ENCODE data around the gene SIRT5.

Gene SIRT5

GRCh38 chr6:13553646-13554045 lies 20.8 kb upstream of the SIRT5 start:
- no peak for DNase-seq (ENCODE audit: low read depth)

GRCh38 chr6:13554929-13555333 lies 19.5 kb upstream of the SIRT5 start:
- DNase-seq (ENCODE audit: low read depth): no peak

DNA sequence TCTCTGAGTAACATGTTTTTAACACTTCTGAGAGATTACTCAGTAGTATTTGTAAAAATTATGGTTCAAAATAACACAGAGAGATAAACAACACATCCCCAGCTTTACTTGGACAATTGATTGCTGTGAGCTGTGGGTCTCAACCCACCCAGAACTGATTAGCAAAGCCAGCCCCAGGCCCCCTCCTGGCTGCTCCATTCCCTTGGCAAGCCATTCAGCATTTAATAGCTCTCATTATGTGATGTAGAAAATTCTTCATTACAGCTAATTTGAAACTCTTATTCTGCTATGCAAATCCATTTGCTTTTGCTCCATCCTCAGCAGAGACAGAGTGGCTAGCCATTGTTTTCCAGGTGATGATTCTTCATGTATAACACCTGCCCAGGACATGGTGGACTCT lies 16.6 kb upstream of the SIRT5 start:
- DNase-seq (ENCODE audit: low read depth): no peak

GRCh38 chr6:13558718-13559117 lies 15.7 kb upstream of the SIRT5 start:
- no peak for DNase-seq (ENCODE audit: low read depth)

DNA sequence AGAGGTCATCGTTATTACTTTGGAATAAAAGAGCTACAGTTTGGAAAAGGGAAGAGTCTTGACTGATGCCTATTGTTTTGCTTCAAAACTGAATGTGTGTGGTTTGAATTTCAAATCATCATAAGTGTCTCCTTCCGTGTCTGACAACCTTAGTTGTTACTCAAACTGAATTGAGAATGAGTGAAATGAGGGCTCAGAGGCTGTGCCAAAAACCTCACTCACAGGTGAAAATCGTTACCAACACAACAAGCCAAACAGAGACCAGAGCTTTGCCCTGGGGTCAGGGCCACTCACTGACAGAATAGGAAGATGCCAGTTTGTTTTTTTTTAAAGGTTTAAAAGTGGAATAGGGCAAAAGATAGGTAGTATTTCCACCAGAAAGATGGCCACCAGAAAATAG lies 15.2 kb upstream of the SIRT5 start:
- no peak for DNase-seq (ENCODE audit: low read depth)

DNA sequence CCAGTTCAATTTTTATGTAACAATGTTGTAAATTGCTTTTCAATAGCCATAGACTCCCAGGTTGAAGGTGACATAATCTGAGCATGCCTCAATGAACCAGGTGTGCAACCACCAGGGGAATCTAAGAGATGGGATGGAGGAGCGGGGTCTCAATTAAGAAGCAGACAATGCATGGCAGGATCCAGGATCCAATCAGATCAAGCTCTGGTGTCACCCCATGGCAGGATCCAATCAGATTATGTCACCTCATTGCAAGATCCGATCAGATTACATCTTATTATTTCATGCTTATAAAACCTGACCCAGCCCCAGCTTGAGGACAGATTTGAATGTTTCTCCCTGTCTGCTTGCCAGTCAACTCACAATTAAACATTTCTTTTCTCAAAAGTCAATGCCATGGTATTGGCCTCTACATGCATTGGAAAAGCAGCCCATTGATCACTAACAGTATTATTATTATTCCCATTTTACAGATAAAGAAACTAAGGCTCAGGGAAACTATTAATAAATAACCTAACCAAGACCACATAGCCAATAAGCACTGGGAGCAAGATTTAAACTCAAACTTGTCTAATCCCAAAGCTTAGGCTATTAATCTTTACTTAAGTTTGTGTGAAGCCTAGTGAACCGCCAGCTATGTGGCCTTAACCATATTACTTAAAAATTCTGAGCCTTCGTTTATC lies 14.3 kb upstream of the SIRT5 start:
- DNase-seq (ENCODE audit: low read depth): no peak

DNA sequence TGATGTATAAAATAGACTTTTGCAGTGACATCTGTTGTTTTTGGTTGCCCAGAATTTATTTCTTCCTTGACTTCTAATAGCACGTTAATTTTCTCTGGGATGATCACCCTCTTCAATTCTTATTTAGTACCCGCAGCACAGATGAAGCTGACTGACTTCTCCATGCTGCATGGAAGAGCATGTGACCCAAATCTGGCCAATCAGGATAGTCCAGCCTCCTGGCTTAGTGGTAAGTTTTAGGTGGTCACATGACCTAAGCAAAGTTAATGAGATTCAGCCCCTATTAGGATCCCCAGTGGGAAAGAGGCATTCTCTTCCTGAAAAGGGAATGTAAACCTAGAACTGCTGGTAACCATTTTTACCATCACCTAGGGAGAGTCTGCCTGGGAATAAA lies 13.8 kb upstream of the SIRT5 start:
- no peak for DNase-seq (ENCODE audit: low read depth)

DNA sequence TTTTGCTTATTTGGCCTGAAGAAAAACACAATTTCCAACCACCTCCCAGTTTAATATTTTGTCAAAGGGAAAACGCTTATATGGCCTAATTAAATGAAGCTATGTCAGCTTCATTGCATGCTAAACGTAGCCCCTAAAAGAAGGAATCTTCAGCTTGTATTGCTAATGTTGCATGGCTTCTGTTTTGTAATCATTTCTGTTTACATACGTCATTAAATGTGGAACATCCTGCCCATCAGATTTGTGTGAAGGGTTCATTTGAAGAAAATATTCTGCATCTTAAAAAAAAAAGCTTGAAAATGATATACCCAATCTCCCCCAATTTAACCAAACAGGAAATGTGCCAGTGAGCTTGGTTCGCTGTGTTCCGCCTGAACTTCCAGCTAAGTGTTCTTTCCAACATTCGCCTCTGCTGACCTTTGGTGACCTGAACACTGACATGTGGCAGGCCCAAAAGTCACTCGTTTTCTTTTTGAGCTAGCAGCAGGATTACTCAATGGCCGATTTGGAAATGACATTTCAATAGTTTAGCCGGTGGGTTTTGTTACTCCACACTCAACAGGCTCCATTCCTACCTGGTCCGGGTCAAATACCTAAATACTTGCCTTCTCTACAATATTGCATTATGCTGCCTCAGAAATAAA lies 12.7 kb upstream of the SIRT5 start:
- no peak for DNase-seq (ENCODE audit: low read depth)

DNA sequence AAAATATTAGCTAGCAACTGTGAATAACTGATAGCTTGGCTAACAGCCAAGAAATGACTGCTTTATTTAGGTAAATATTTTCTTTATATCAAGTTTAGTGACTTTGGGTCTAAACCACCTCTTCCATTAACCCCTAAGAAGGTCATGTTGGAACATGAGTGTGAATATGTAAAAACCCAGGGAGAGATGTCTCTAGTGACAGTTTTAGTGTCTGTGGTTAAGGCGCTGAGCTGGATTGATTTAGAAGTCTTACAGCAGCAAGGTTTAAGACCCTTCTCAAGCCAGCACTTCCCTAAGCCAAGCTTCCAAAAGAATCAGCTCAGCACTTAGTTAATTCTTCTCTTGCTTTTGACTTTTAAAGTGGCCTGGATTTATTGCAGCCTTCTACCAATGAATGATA lies 11.4 kb upstream of the SIRT5 start:
- no peak for DNase-seq (ENCODE audit: low read depth)

- no peak for DNase-seq (ENCODE audit: low read depth)
These were observed 8.5 kb upstream of the SIRT5 start for GRCh38 chr6:13565921-13566320.

GRCh38 chr6:13566500-13566899 lies 7.9 kb upstream of the SIRT5 start:
- DNase-seq (ENCODE audit: low read depth): no peak

DNA sequence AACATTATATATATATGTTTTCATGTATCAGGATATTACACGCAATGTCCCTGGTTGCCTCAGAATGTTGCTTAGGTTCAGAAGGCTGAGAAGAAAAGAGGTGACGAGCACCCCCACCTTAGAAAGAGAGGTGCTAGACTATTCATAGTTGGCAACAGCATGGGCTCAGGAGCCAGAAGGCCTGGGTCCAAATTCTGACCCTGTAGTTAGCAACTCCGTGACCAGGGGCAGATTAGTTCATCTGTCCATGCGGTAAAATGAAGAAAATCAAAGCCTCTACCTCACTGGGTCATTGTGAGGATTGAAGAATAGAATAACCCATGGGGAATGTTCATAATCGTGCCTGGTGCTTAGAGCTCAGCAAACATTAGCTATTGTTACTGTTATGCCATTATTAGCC lies 5.4 kb upstream of the SIRT5 start:
- no peak for DNase-seq (ENCODE audit: low read depth)

- DNase-seq (ENCODE audit: low read depth): no peak
These were observed 2.2 kb upstream of the SIRT5 start for GRCh38 chr6:13572240-13572639.

DNA sequence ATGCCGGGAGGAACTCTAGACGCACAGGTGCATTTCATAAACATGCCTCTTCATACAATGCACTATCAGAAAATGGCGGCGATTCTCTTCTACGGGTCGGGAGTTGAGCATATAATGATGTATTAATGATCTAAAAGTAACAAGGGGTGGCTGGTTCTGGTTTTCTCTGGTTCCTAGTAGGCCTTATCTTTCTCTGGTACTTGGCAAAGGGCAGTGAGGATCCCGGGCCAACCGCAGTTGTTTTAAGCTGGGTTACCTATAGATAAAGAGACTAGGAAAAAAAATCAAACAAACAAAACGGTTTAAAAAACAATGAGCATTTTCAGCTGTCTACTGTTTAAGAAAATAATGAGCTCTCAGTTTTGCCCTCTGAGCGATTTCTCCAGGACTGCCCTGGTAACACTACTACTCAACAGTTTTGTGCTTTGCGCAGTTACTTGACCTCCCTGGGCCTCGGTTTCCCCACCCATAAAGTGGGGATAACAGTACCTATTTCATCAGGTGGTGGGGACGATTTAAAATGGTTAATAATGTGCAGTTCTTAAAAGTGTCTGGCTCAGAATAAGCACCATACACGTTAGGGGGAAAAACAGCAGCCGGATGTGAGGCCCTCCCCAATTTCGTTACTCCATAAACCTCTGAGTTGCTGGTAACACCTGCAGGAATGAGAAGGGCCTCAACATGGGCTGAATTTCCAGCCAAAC lies 1.3 kb upstream of the SIRT5 start:
- no peak for DNase-seq (ENCODE audit: low read depth)

DNA sequence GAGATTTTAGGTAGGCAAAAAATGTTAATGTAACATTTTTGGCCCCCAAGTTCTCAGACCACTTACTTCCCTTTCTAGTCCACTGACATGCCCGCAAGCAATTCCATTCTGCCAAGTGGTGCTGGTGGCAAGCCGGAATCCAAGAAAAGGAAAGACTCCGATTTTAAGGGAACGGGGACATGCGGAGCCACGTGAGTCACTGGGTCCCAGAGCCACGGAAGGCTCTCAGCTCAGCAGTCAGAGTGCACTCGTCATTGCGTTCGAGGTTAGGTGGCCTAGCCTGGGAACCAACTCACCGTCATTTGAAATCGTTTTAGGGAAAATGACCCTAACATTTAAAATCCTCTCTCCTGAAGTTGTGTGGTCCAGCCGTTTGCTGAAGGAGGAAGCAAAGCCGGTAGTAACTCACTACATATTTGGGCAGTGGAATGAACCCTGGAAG lies 711 bp upstream of the SIRT5 start:
- DNase-seq (ENCODE audit: low read depth): no peak

DNA sequence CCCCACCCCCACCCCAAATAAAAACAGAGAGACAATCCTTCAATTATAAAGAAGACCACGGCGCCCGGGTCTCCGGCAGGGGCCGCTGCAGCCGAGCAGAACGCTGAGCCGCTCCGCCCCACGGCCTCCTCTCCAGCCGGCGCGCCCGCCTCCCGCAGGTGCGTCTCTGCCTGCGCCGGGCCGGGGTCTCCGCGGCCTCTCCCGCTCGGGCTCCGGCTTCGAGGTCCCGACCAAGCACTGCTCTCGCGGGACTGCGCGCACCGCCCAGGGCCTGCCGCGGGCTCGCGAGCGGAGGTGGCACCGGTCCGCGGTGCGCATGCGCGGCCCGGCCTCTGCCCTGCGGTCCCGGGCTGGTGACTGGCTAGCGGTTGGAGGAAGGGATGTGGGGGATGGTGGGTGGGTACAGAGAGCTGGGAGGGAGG lies 241 bp upstream of the SIRT5 start:
- peak; percentile 91 for DNase-seq (ENCODE audit: low read depth)

- DNase-seq (ENCODE audit: low read depth): no peak
These were observed 975 bp downstream of the SIRT5 start for GRCh38 chr6:13575377-13575775.

- no peak for DNase-seq (ENCODE audit: low read depth)
These were observed 1.6 kb downstream of the SIRT5 start for GRCh38 chr6:13576017-13576416.

- no peak for DNase-seq (ENCODE audit: low read depth)
These were observed 3.5 kb downstream of the SIRT5 start for GRCh38 chr6:13577926-13578325.

GRCh38 chr6:13579911-13580310 lies 5.5 kb downstream of the SIRT5 start:
- DNase-seq (ENCODE audit: low read depth): no peak

GRCh38 chr6:13581700-13582229 lies 7.4 kb downstream of the SIRT5 start:
- no peak for DNase-seq (ENCODE audit: low read depth)

DNA sequence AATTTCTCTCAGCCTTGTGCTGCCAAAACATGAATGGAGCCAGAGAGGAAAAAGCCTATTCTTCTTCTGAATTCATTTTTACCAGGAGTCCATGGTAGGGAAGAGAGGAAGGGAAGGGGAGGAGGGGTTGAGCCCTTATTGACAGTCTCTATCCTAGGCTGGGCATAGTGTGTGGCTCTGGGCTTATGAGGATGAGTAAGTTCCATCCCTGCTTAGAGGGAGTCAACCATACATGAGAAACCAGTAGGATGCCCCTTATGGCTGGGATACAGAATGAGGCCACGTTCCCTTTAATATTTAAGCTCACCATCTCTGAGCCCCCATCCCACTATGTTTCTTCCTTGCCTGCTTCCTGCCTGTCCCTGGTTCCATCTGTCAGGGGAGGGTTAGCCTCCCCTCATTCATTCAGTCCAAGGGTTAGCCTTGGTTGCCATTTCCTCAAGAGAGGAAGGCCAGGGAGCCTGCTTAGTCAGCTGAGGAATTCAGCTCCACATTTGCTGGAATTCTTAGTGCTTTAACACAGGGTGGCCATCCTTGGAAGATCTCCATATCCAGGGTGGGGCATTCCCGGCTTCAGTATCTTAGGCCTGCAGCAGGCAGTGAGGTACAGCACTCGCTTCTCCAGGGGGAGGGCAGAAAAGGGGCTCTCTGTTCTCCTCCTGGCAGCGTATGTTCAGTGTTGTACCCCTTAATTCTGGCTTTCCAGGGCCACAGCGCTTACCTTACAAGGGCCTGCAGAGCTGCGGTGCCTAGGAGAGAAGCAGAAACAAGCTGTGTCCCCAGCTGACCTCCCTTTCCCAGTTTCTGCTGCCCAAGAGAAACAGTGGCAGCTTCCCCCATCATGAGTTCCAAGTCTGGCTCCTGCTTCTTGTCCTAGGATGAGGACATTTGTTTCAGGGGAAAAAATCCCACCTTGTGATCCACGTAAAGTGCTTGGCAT lies 12.5 kb downstream of the SIRT5 start:
- DNase-seq (ENCODE audit: low read depth): no peak

Data from stimulated activated CD8-positive, alpha-beta memory T cell treated with anti-CD3 and anti-CD28 coated beads, Interleukin-4, amount 100 ng/mL, for 24 hours (primary cell).